GM18502 (cell line): ENCODE data around the gene FGFRL1.
"Not testable (repeated sequence)": the region's sequence is repeated elsewhere in the genome, so short reads cannot be mapped to it uniquely, and the experiment has no call there.

ENCODE experiments used
- ATAC-seq: cut with Tn5 transposase; IDR thresholded peaks from one replicate; pipeline ENCODE4 v1.9.1; 2021; ENCODE audit warnings: mild to moderate bottlenecking; ENCODE audit not compliant: unreplicated experiment, poor library complexity

The FGFRL1 gene

DNA sequence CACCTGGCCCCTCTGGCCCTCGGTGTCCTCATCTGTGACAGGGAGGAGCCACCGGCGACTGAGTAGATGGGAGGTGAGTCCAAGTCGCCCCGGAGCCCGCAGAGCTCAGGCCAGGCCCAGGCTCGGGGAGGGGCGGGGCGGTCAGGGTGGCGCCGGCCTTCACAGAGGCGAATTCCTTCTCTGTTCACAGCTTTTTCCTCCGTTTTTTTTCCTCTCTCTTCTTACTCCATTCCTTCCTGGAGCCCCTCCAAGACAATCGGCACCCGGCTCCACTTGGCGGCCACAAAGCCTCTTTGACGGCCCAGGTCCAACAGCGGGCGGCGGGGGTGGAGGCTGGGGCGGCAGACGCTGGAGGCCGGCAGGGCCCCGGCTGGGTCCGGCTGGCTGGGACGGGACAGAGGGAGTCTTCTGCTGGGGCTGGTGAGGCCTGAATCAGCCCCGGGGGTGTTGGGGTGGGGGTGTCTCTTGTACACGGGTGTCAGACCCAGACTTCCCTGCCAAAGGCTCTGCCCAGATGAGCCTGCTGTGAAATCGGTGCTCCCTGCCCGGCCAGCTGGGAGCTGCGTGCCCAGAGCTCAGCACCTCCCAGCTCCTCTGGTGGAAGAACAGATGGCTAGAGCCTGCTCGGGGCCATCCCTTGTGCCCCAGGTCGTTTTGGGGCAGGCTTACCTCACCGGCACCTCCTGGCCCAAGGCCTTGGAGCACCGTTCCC lies 22.6 kb downstream of the FGFRL1 start:
- ATAC-seq: no peak

GRCh38 chr4:1035510-1035909 lies 24.1 kb downstream of the FGFRL1 start:
- ATAC-seq: no peak

- ATAC-seq: no peak
These were observed 24.7 kb downstream of the FGFRL1 start for GRCh38 chr4:1036095-1036494.

GRCh38 chr4:1036976-1037810 lies 25.8 kb downstream of the FGFRL1 start:
- ATAC-seq: no peak

- no peak for ATAC-seq
These were observed 27.6 kb downstream of the FGFRL1 start for GRCh38 chr4:1038948-1039492.

DNA sequence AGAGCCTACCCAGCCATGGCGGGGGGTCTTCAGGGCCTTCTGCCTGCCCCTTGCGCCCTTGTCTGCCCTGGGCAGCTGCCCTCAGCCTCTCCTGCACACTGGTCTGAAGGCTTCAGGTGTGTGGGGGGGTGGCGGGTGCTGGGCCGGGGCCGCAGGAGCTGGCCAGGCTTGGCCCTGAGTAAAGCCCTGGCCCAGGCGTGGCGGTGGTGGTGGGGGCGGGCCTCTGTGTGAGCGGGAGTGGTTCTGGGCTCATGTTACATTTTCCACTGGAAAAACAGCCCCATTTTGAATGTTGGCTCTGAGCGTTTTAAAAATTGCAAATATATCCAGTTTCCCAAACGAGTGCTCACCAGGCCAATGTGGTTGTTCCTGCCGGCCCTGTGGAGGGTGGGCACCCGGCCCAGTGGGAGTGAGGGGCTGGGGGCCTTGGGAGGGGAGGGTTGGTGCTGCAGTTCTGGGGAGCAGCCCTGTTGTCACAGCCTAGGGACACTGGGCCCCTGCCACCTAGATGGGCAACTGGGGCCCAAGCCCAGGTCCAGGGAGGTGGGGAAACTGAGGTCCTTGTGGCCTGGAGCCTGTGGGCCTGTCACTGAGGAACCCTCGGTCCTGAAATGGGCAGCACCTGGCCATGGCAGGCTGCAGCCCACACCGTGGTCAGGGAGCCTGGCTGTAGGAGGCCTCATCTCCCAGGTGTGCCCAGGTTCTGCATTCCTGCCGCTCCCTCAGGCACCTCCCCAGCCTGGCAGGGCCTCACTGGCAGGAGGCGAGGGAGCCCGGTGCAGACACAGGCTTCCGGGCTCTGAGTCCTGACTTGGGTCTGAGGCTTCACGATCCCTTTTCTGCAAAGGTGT lies 28.3 kb downstream of the FGFRL1 start:
- ATAC-seq: no peak

GRCh38 chr4:1040344-1041146 lies 29.1 kb downstream of the FGFRL1 start:
- ATAC-seq: no peak

- no peak for ATAC-seq
These were observed 29.9 kb downstream of the FGFRL1 start for GRCh38 chr4:1041147-1041935.

- no peak for ATAC-seq
These were observed 30.5 kb downstream of the FGFRL1 start for GRCh38 chr4:1041936-1042330.

- no peak for ATAC-seq
These were observed 31.1 kb downstream of the FGFRL1 start for GRCh38 chr4:1042352-1043055.

DNA sequence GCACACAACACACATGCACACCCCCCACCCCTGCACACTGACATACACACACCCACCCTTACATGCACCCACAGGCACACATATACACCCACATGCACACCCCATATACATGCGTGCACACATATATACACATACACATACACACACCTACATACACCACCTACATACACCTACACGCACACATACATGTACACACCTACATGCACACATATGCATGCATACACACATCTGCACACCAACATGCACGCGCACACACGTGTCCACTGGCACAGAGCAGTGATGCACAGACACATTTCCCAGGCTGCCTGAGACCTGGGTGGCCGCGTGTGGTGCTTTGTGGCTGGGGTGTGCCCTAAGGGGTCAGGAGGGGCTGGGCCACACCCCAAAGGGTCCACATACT lies 31.7 kb downstream of the FGFRL1 start:
- no peak for ATAC-seq

DNA sequence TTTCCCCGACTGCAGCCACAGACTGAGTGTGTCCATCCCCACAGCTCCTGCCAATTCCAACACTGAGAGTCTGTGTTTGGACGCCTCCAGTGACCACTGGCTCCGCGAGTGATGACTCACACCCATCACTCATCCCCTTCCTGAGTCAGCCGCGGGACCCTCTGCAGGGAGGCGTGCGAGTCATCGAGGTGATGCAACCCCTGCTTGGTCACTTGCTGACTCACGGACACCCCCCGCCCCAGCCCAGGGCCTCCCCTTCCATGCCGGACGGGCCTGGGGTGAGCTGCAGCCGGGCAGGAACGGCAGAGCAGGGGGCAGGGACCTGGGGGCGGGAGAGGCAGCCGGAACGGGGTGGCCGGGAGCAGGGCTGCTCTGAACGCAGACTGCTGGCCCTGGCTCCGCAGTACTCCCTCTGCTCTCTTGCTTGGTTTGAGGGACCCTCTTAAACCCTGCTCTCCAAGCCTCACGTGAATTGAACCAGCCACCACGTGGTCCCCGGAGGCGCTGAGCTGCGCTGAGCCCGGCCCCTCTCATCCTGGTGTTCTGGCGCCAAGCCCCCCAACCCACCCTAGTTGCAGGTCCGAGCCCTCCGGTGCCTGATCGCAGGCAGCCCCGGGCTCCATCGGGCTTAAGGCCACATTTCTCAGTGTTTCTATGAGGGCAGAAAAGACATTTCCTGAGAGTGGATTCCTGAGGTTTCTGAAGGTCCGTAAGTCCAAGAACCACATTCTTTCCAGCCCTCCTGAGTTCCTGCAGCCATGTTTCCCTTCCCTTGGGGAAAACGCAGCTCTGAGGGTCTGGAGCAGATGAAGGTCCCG lies 32.4 kb downstream of the FGFRL1 start:
- no peak for ATAC-seq

DNA sequence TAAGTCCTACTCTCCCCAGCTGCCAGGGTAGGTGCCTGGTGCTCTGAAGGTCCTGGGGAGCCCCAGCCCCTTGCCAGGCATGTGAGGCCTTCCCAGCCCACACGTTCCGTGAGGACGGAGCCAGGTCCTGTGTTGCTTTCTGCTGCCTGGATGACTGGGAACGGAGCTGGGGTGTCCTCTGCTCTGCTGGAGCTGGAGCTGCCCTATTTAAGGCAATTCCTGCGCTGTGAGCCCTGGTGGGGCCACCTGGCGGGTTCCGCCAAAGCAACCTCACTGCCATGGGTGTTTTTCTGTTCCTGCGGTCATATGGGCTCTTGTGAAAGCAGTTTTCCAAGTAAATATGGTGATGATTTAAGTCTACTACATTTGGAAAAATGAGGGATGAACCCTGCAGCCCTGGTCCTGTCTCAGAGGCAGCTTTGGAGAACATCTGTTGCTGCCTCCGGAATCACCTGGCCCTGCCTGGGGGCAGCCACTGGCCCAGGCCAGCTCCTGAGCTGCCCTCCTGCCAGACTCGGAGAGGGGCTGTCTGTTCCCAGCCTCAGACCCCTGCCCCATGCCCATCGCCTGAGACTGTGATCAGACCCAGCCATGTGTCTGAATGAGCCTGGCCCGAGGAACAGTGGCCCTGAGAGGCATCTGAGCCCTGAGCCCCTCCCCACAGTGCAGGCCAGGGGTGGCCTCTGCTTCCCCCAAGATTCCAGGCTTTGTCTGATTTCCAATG lies 33.2 kb downstream of the FGFRL1 start:
- ATAC-seq: no peak

- no peak for ATAC-seq
These were observed 33.8 kb downstream of the FGFRL1 start for GRCh38 chr4:1045193-1045594.

- ATAC-seq: no peak
These were observed 34.3 kb downstream of the FGFRL1 start for GRCh38 chr4:1045595-1046201.

GRCh38 chr4:1046581-1047011 lies 35.2 kb downstream of the FGFRL1 start:
- not testable (repeated sequence) for ATAC-seq
